ENCODE data around the gene RNF182.

- TF ChIP-seq POLR2AphosphoS5 (IDR thresholded peaks at IDR 0.05; ENCODE audit: low read depth) (no peak), SPI1 (IDR thresholded peaks at IDR 0.05; ENCODE audit: borderline replicate concordance, low read depth) (no peak)
These were observed 1.1 kb upstream of the RNF182 start for GRCh38 chr6:13923527-13924145.
